ENCODE measurements around the gene SOAT2. TPM values are rescaled to one million over a fixed set of nuclear protein-coding genes. Genes with fewer than 3 reads are reported as not detected.

The SOAT2 gene
- total RNA-seq, 1 experiment from 2014 or later = not detected

DNA sequence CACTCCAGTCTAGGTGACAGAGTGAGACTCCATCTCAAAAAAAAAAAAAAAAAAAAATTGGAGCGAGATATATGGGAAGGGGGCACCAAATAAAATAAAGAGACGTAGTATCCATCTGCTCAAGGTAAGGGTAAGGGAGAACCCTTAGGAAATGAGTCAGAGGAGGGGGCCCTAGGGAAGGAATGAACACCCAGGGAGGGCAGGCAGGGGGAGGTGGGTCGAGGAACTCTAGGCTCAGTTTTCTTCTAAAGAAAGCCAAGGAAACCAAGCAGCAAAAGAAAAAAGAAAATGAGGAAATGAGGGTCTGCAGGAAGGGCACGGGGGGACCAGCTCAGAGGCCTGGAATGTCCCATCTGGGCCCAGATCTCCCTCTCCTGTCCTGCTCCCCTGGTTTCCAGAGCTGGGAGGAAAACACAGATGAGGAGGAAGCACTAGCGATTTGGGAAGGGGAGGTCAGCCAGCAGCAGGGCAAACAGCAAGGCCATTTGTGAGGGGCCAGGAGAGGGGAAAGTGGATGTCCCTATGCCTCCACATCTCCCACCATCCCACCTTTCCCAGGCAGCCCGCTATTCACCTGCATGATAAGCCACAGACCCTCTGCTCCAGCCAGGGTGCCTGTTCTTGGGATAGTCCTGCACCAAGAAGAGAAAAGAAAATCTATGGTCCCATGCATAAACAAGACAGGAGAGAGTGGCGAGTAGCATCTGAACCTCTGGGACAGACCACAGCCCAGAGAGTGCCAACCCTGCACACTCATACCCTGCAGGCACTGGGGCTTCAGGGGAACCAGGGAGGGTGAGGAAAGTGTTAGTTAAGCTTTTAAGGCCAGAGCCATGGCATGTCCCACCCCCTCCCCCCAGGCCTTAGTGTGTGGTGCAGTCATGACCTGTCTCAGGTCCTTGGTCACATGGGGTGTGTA, 36.0 kb upstream of the SOAT2 start:
- TF ChIP-seq, protein P1, sequence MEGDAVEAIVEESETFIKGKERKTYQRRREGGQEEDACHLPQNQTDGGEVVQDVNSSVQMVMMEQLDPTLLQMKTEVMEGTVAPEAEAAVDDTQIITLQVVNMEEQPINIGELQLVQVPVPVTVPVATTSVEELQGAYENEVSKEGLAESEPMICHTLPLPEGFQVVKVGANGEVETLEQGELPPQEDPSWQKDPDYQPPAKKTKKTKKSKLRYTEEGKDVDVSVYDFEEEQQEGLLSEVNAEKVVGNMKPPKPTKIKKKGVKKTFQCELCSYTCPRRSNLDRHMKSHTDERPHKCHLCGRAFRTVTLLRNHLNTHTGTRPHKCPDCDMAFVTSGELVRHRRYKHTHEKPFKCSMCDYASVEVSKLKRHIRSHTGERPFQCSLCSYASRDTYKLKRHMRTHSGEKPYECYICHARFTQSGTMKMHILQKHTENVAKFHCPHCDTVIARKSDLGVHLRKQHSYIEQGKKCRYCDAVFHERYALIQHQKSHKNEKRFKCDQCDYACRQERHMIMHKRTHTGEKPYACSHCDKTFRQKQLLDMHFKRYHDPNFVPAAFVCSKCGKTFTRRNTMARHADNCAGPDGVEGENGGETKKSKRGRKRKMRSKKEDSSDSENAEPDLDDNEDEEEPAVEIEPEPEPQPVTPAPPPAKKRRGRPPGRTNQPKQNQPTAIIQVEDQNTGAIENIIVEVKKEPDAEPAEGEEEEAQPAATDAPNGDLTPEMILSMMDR (conservative IDR thresholded peaks at IDR 0.05) = no peak
- DNase-seq = no peak
- H3K4me3 Mint-ChIP-seq = no peak overlapping the region
- no peak overlapping the region for H2BK12ac ChIP-seq (ENCODE audit: insufficient read length, low read depth, low read length)
- H3K9me3 Mint-ChIP-seq = no peaks in the 10 kb centered on the region
- no peak overlapping the region for H2BK5ac ChIP-seq (ENCODE audit: insufficient read length, low read length)
- peaks cover 2 to 8% (median 4%) of the 10 kb centered on the region in 3 experiments; a peak in 4 of 7 replicates for H3K36me3 Mint-ChIP-seq (ENCODE audit: insufficient read depth in 1 of 3, low read depth in 3 of 3)
- no peak overlapping the region for H4K8ac ChIP-seq (replicated peaks; ENCODE audit: insufficient read length, low read depth, low read length)
- no peak overlapping the region for H2AFZ ChIP-seq (ENCODE audit: low read length)
- H3K4me1 Mint-ChIP-seq = peaks cover 40% of the 10 kb centered on the region in 2 experiments
- no peak overlapping the region for H3K56ac ChIP-seq (ENCODE audit: insufficient read length, low read depth, low read length)
- H3K27ac Mint-ChIP-seq = peak overlapping the region in 1 of 3 experiments; percentile 44; a peak in 1 of 7 replicates
- no peak overlapping the region for H2AK5ac ChIP-seq (ENCODE audit: insufficient read length, low read length)
- no peak overlapping the region for H3K14ac ChIP-seq (ENCODE audit: insufficient read depth, low read length)
- no peak overlapping the region for H3K4ac ChIP-seq (ENCODE audit: low read depth, low read length)
- H2BK120ac ChIP-seq (ENCODE audit: low read depth, low read length, poor library complexity, severe bottlenecking) = no peak overlapping the region
- no peak overlapping the region for H4K91ac ChIP-seq (ENCODE audit: insufficient read length, low read depth, low read length)
- no peak overlapping the region for H2BK15ac ChIP-seq (ENCODE audit: low read depth, low read length)
- no CpG with 5 or more reads among the region's 7 CpGs for WGBS (ENCODE audit: extremely low coverage, insufficient read length, low lambda C conversion rate)
- no peak overlapping the region for H3K4me2 ChIP-seq (ENCODE audit: insufficient read depth, insufficient read length, low read length)
- H3K9ac ChIP-seq (ENCODE audit: extremely low read depth, insufficient read length, low read length) = no peak overlapping the region
- H3T11ph ChIP-seq (ENCODE audit: low read length) = no peak overlapping the region
- no peaks in the 10 kb centered on the region for H3K9me3 ChIP-seq (ENCODE audit: control insufficient read depth, low read depth, low read length)
- peaks cover 2% of the 10 kb centered on the region; the same call in 1 of the 2 replicates for H3K27me3 ChIP-seq (ENCODE audit: insufficient read depth, low read length)
- H2BK20ac ChIP-seq (ENCODE audit: low read depth, low read length, poor library complexity, severe bottlenecking) = no peak overlapping the region
- peaks cover 3% of the 10 kb centered on the region; the same call in 1 of the 2 replicates for H3K4me1 ChIP-seq (ENCODE audit: insufficient read depth, low read length)
- no peak overlapping the region for H3K18ac ChIP-seq (ENCODE audit: insufficient read length, low read depth, low read length)
- no peaks in the 10 kb centered on the region for H4K20me1 ChIP-seq (ENCODE audit: control insufficient read depth, insufficient read depth, insufficient read length)
- H3K23me2 ChIP-seq (ENCODE audit: insufficient read length, low read depth, low read length, poor library complexity, severe bottlenecking) = no peaks in the 10 kb centered on the region
- no peaks in the 10 kb centered on the region for H3K79me2 ChIP-seq (ENCODE audit: insufficient read depth, low read length)
- no peaks in the 10 kb centered on the region for H3K79me1 ChIP-seq (ENCODE audit: insufficient read depth, low read depth, low read length, poor library complexity, severe bottlenecking)
- H3K23ac ChIP-seq (ENCODE audit: insufficient read length, low read depth, low read length) = no peak overlapping the region
- no peak overlapping the region for H4K5ac ChIP-seq (ENCODE audit: insufficient read length, low read depth, low read length)
- peaks cover 17% of the 10 kb centered on the region for H3K27me3 Mint-ChIP-seq (ENCODE audit: low read depth)
- H3K27ac ChIP-seq (ENCODE audit: insufficient read length, low read depth, low read length) = no peak overlapping the region

Measured in H9 (cell line).